Activated T-helper 17 cell treated with anti-CD3 and anti-CD28 coated beads, Interleukin-2, amount 50 U/mL, for 72 hours (primary cell): ENCODE measurements around the gene BAG5. TPM values are rescaled to one million over a fixed set of nuclear protein-coding genes. Genes with fewer than 3 reads are reported as not detected.

Experiments used
- ATAC-seq: fragments of 150-1000 bp; cut with Tn5 transposase; replicated peaks from 2 replicates; pipeline ENCODE4 v1.10.0; 2021; ENCODE audit warnings: mild to moderate bottlenecking, moderate library complexity
- H3K27ac Mint-ChIP-seq: one replicate; pipeline ENCODE4 v1.8.0; 2022; ENCODE audit warnings: mixed read lengths
- H3K27me3 Mint-ChIP-seq: one replicate; pipeline ENCODE4 v1.8.0; 2022; ENCODE audit warnings: mixed read lengths
- H3K36me3 Mint-ChIP-seq: one replicate; pipeline ENCODE4 v1.8.0; 2022; ENCODE audit warnings: low read depth, mild to moderate bottlenecking, mixed read lengths
- H3K4me1 Mint-ChIP-seq: one replicate; pipeline ENCODE4 v1.8.0; 2022; ENCODE audit warnings: mixed read lengths
- H3K4me3 Mint-ChIP-seq: one replicate; pipeline ENCODE4 v1.8.0; 2022; ENCODE audit warnings: mild to moderate bottlenecking, mixed read lengths
- H3K9me3 Mint-ChIP-seq: one replicate; pipeline ENCODE4 v1.8.0; 2022; ENCODE audit warnings: mixed read lengths
- total RNA-seq, 2 donors: library from RNA; stranded (reverse); gene quantifications; one replicate each; pipeline ENCODE4 v1.2.3, GENCODE V29; 2022

BAG5 gene
- total RNA-seq, 2 donors from 2014 or later, result 21.0 to 33.2 TPM

- Mint-ChIP-seq H3K27me3 (no peaks in the 10 kb centered on the region), H3K4me1 (no peaks in the 10 kb centered on the region), H3K9me3 (no peaks in the 10 kb centered on the region), H3K36me3 (peaks cover 46% of the 10 kb centered on the region), H3K4me3 (no peak overlapping the region), H3K27ac (no peak overlapping the region)
- ATAC-seq, result no peak
Observed at GRCh38 chr14:103578401-103579075, 16.1 kb upstream of the BAG5 start.

- Mint-ChIP-seq H3K36me3 (peaks cover 66% of the 10 kb centered on the region), H3K4me3 (no peak overlapping the region), H3K27me3 (no peaks in the 10 kb centered on the region), H3K4me1 (no peaks in the 10 kb centered on the region), H3K27ac (no peak overlapping the region), H3K9me3 (no peaks in the 10 kb centered on the region)
- ATAC-seq, result no peak
Observed at GRCh38 chr14:103576371-103577024, 14.0 kb upstream of the BAG5 start.

GRCh38 chr14:103574707-103575285, 12.3 kb upstream of the BAG5 start:
- Mint-ChIP-seq H3K27ac (no peak overlapping the region), H3K4me1 (no peaks in the 10 kb centered on the region), H3K9me3 (no peaks in the 10 kb centered on the region), H3K27me3 (no peaks in the 10 kb centered on the region), H3K36me3 (peaks cover 67% of the 10 kb centered on the region), H3K4me3 (no peak overlapping the region)
- ATAC-seq, result no peak

- Mint-ChIP-seq H3K9me3 (no peaks in the 10 kb centered on the region), H3K27me3 (no peaks in the 10 kb centered on the region), H3K27ac (no peak overlapping the region), H3K4me1 (no peaks in the 10 kb centered on the region), H3K36me3 (peaks cover 67% of the 10 kb centered on the region), H3K4me3 (no peak overlapping the region)
- no peak for ATAC-seq
Observed at GRCh38 chr14:103574104-103574503, 11.6 kb upstream of the BAG5 start.

GRCh38 chr14:103569408-103569807, 7.0 kb upstream of the BAG5 start:
- H3K27me3 Mint-ChIP-seq, result no peaks in the 10 kb centered on the region
- no peaks in the 10 kb centered on the region for H3K4me1 Mint-ChIP-seq
- no peak overlapping the region for H3K4me3 Mint-ChIP-seq
- no peak overlapping the region for H3K27ac Mint-ChIP-seq
- no peaks in the 10 kb centered on the region for H3K9me3 Mint-ChIP-seq
- H3K36me3 Mint-ChIP-seq, result peaks cover 30% of the 10 kb centered on the region
- no peak for ATAC-seq

GRCh38 chr14:103568952-103569351, 6.5 kb upstream of the BAG5 start:
- H3K27me3 Mint-ChIP-seq, result no peaks in the 10 kb centered on the region
- no peaks in the 10 kb centered on the region for H3K9me3 Mint-ChIP-seq
- no peak overlapping the region for H3K27ac Mint-ChIP-seq
- peaks cover 25% of the 10 kb centered on the region for H3K36me3 Mint-ChIP-seq
- ATAC-seq, result no peak
- no peak overlapping the region for H3K4me3 Mint-ChIP-seq
- no peaks in the 10 kb centered on the region for H3K4me1 Mint-ChIP-seq

- no peak for ATAC-seq
- Mint-ChIP-seq H3K27me3 (no peaks in the 10 kb centered on the region), H3K9me3 (no peaks in the 10 kb centered on the region), H3K4me1 (peaks cover 15% of the 10 kb centered on the region), H3K36me3 (peaks cover 37% of the 10 kb centered on the region), H3K4me3 (peak overlapping the region; percentile 96), H3K27ac (peak overlapping the region; percentile 94)
Observed at GRCh38 chr14:103563844-103564505, 1.5 kb upstream of the BAG5 start.

- Mint-ChIP-seq H3K27ac (peak overlapping the region; percentile 94), H3K9me3 (no peaks in the 10 kb centered on the region), H3K36me3 (peaks cover 45% of the 10 kb centered on the region), H3K4me3 (peak overlapping the region; percentile 96), H3K4me1 (peaks cover 19% of the 10 kb centered on the region), H3K27me3 (no peaks in the 10 kb centered on the region)
- ATAC-seq, result no peak
Observed at GRCh38 chr14:103563226-103563620, 766 bp upstream of the BAG5 start.

GRCh38 chr14:103562179-103562428, 353 bp downstream of the BAG5 start:
- Mint-ChIP-seq H3K4me1 (peaks cover 19% of the 10 kb centered on the region), H3K9me3 (no peaks in the 10 kb centered on the region), H3K27ac (peak overlapping the region; percentile 96), H3K27me3 (no peaks in the 10 kb centered on the region), H3K4me3 (peak overlapping the region; percentile 98), H3K36me3 (peaks cover 56% of the 10 kb centered on the region)
- peak; percentile 62 for ATAC-seq

- Mint-ChIP-seq H3K27ac (peak overlapping the region; percentile 96), H3K36me3 (peaks cover 61% of the 10 kb centered on the region), H3K9me3 (no peaks in the 10 kb centered on the region), H3K4me3 (peak overlapping the region; percentile 98), H3K27me3 (no peaks in the 10 kb centered on the region), H3K4me1 (peaks cover 19% of the 10 kb centered on the region)
- ATAC-seq, result peak; percentile 62
Observed at GRCh38 chr14:103561381-103562178, 877 bp downstream of the BAG5 start.

GRCh38 chr14:103560691-103561090, 1.8 kb downstream of the BAG5 start:
- Mint-ChIP-seq H3K27ac (peak overlapping the region; percentile 96), H3K4me3 (peak overlapping the region; percentile 98), H3K27me3 (no peaks in the 10 kb centered on the region), H3K36me3 (peaks cover 65% of the 10 kb centered on the region), H3K9me3 (no peaks in the 10 kb centered on the region), H3K4me1 (peaks cover 19% of the 10 kb centered on the region)
- ATAC-seq, result no peak

- H3K4me1 Mint-ChIP-seq, result peaks cover 19% of the 10 kb centered on the region
- H3K27ac Mint-ChIP-seq, result peak overlapping the region; percentile 96
- H3K9me3 Mint-ChIP-seq, result no peaks in the 10 kb centered on the region
- H3K4me3 Mint-ChIP-seq, result peak overlapping the region; percentile 98
- no peaks in the 10 kb centered on the region for H3K27me3 Mint-ChIP-seq
- H3K36me3 Mint-ChIP-seq, result peaks cover 75% of the 10 kb centered on the region
- ATAC-seq, result no peak
Observed at GRCh38 chr14:103559766-103560165, 2.7 kb downstream of the BAG5 start.

- Mint-ChIP-seq H3K27ac (peak overlapping the region; percentile 52), H3K9me3 (no peaks in the 10 kb centered on the region), H3K4me3 (no peak overlapping the region)
Observed at GRCh38 chr14:103558071-103558882, 4.2 kb downstream of the BAG5 start.

More at GRCh38 chr14:103558071-103558882, 4.2 kb downstream of the BAG5 start:
- no peak for ATAC-seq
- peaks cover 73% of the 10 kb centered on the region for H3K36me3 Mint-ChIP-seq
- H3K27me3 Mint-ChIP-seq, result no peaks in the 10 kb centered on the region
- peaks cover 19% of the 10 kb centered on the region for H3K4me1 Mint-ChIP-seq
